ENCODE data around the gene UBE2M. TPM values are rescaled to one million over a fixed set of nuclear protein-coding genes. Genes with fewer than 3 reads are reported as not detected.

Gene UBE2M
- polyA plus RNA-seq, 1 of the 3 experiments (the other 2 are of a cell fraction), result 135 TPM

- TF ChIP-seq, protein P1, sequence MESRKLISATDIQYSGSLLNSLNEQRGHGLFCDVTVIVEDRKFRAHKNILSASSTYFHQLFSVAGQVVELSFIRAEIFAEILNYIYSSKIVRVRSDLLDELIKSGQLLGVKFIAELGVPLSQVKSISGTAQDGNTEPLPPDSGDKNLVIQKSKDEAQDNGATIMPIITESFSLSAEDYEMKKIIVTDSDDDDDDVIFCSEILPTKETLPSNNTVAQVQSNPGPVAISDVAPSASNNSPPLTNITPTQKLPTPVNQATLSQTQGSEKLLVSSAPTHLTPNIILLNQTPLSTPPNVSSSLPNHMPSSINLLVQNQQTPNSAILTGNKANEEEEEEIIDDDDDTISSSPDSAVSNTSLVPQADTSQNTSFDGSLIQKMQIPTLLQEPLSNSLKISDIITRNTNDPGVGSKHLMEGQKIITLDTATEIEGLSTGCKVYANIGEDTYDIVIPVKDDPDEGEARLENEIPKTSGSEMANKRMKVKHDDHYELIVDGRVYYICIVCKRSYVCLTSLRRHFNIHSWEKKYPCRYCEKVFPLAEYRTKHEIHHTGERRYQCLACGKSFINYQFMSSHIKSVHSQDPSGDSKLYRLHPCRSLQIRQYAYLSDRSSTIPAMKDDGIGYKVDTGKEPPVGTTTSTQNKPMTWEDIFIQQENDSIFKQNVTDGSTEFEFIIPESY (IDR thresholded peaks at IDR 0.05; ENCODE audit: borderline replicate concordance, low read depth), result no peak; the same call in 1 of the 2 replicates
- TF ChIP-seq NRF1 (IDR thresholded peaks at IDR 0.05; ENCODE audit: low read depth, low read length), result no peak
- no peak; the same call in 1 of the 2 replicates for TF ChIP-seq FOXJ3 (CRISPR knock-in tag; IDR thresholded peaks at IDR 0.05)
- no peak for TF ChIP-seq FOSL2 (IDR thresholded peaks at IDR 0.05; ENCODE audit: borderline replicate concordance, low read depth)
- peak; percentile 14 to 56; a peak in 2 of 4 replicates for TF ChIP-seq EP300 (IDR thresholded peaks at IDR 0.05; ENCODE audit: borderline replicate concordance in 1 of 2, low read depth in 1 of 2, low read length in 1 of 2)
- 0 out of 2 replicates have a peak, but pooled peaks have one; percentile 28 for TF ChIP-seq FOXM1 (IDR thresholded peaks at IDR 0.05; ENCODE audit: low read depth)
- TF ChIP-seq MEF2A (IDR thresholded peaks at IDR 0.05; ENCODE audit: borderline replicate concordance, low read depth), result no peak
- peak; percentile 74 for TF ChIP-seq CTCF (IDR thresholded peaks at IDR 0.05)
Measured at GRCh38 chr19:58519355-58520256, 38.8 kb downstream of the UBE2M start, which contains the start of gene ZBTB45 (continued).

- WGBS (ENCODE audit: low lambda C conversion rate), result 4% methylated on average over 12 of the region's 14 CpGs
- POLR2A ChIA-PET, result interaction anchor here (1.0 to 3.8 kb wide), 9 partner anchors 20 to 192 kb away, joined by 3 to 49 read pairs (median 9); partner anchors contain the start of genes CHMP2A, RPS5, TRIM28 and UBE2M
- CTCF ChIA-PET, result interaction anchor here (0.8 to 4.7 kb wide), 33 partner anchors 9 to 191 kb away, joined by 3 to 81 read pairs (median 5); partner anchors contain the start of genes CHMP2A, TRIM28, UBE2M and ZNF446
- TF ChIP-seq MAX (IDR thresholded peaks at IDR 0.05; ENCODE audit: low read depth) (0 out of 2 replicates have a peak, but pooled peaks have one; percentile 44), CTCF (IDR thresholded peaks at IDR 0.05) (no peak; the same call in 1 of the 2 replicates), TEAD4 (IDR thresholded peaks at IDR 0.05; ENCODE audit: borderline replicate concordance, insufficient read depth) (no peak), FOSL2 (IDR thresholded peaks at IDR 0.05; ENCODE audit: borderline replicate concordance, low read depth) (no peak), GABPA (IDR thresholded peaks at IDR 0.05; ENCODE audit: low read depth) (0 out of 2 replicates have a peak, but pooled peaks have one; percentile 25), EZH2phosphoT487 (IDR thresholded peaks at IDR 0.05; ENCODE audit: borderline replicate concordance, low read depth) (no peak), PBX3 (IDR thresholded peaks at IDR 0.05) (no peak), MEF2A (IDR thresholded peaks at IDR 0.05; ENCODE audit: borderline replicate concordance, low read depth) (no peak), MXI1 (IDR thresholded peaks at IDR 0.05; ENCODE audit: low read depth, low read length) (no peak), TAF1 (IDR thresholded peaks at IDR 0.05; ENCODE audit: borderline replicate concordance, low read depth, low read length) (no peak), POLR2AphosphoS5 (IDR thresholded peaks at IDR 0.05; ENCODE audit: low read depth, low read length) (no peak), JUND (IDR thresholded peaks at IDR 0.05) (no peak), SIN3A (IDR thresholded peaks at IDR 0.05; ENCODE audit: borderline replicate concordance, low read depth, low read length) (peak; percentile 68)
- TF ChIP-seq, protein P2, sequence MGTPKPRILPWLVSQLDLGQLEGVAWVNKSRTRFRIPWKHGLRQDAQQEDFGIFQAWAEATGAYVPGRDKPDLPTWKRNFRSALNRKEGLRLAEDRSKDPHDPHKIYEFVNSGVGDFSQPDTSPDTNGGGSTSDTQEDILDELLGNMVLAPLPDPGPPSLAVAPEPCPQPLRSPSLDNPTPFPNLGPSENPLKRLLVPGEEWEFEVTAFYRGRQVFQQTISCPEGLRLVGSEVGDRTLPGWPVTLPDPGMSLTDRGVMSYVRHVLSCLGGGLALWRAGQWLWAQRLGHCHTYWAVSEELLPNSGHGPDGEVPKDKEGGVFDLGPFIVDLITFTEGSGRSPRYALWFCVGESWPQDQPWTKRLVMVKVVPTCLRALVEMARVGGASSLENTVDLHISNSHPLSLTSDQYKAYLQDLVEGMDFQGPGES (IDR thresholded peaks at IDR 0.05; ENCODE audit: low read depth, low read length), result no peak
Measured at GRCh38 chr19:58519087-58519354, 39.4 kb downstream of the UBE2M start.

More at GRCh38 chr19:58519087-58519354, 39.4 kb downstream of the UBE2M start:
- peak; percentile 88 for DNase-seq
- Histone ChIP-seq H3K4me2 (peak overlapping the region; percentile 98), H3K9me3 (no peaks in the 10 kb centered on the region), H3K36me3 (replicated peaks in 1 of 2; ENCODE audit: control insufficient read depth in 1 of 2, insufficient read depth in 2 of 2, low read length in 1 of 2) (peaks cover 3 to 19% of the 10 kb centered on the region in 2 experiments), H2AFZ (ENCODE audit: low read depth) (peak overlapping the region; percentile 86; the same call in 1 of the 2 replicates), H3K4me3 (ENCODE audit: low read depth in 2 of 2, low read length in 1 of 2) (peak overlapping the region; percentile 75 to 83), H4K20me1 (ENCODE audit: insufficient read depth) (no peaks in the 10 kb centered on the region; the same call in 1 of the 2 replicates), H3K9me2 (no peaks in the 10 kb centered on the region), H3K9ac (peak overlapping the region; percentile 93), H3K27ac (ENCODE audit: low read depth in 2 of 2, low read length in 1 of 2) (peak overlapping the region; percentile 92 to 97), H3K27me3 (ENCODE audit: insufficient read depth) (no peaks in the 10 kb centered on the region), H3K79me2 (ENCODE audit: insufficient read depth) (peaks cover 55% of the 10 kb centered on the region), H3K4me1 (ENCODE audit: control insufficient read depth in 1 of 2, insufficient read depth in 2 of 2, low read depth in 1 of 2, low read length in 1 of 2) (peaks cover 0 to 33% of the 10 kb centered on the region in 2 experiments; a peak in 1 of 4 replicates), H3F3A (replicated peaks; ENCODE audit: insufficient read depth) (peaks cover 19% of the 10 kb centered on the region)
